NCI-H748 (cell line): Measurements from ENCODE around the gene ANTKMT.
"Not testable (repeated sequence)": the region's sequence is repeated elsewhere in the genome, so short reads cannot be mapped to it uniquely, and the experiment has no call there.

Experiments
- DNase-seq: peaks from one replicate; lab custom pipeline; 2025; ENCODE audit not compliant: unreplicated experiment; lab: John Stamatoyannopoulos, UW

Gene ANTKMT

GRCh38 chr16:681746-682427, 39.1 kb upstream of the ANTKMT start:
- DNase-seq = peak; percentile 6

GRCh38 chr16:682493-683395, 38.2 kb upstream of the ANTKMT start:
- DNase-seq = no peak

- DNase-seq = no peak
Measured at GRCh38 chr16:683396-684070, 37.4 kb upstream of the ANTKMT start.

GRCh38 chr16:684071-684794, 36.7 kb upstream of the ANTKMT start, which contains the start of gene JMJD8:
Gene JMJD8 (minus strand): TSS chr16:684334. CDS start chr16:684319, 15 bp downstream.
- peak; percentile 95 for DNase-seq

- DNase-seq = no peak
Measured at GRCh38 chr16:684961-685696, 35.8 kb upstream of the ANTKMT start.

- DNase-seq = peak; percentile 31
Measured at GRCh38 chr16:685967-686366, 35.0 kb upstream of the ANTKMT start.

GRCh38 chr16:686459-687260, 34.3 kb upstream of the ANTKMT start:
- DNase-seq = no peak

- no peak for DNase-seq
Measured at GRCh38 chr16:687499-687898, 33.4 kb upstream of the ANTKMT start.

- no peak for DNase-seq
Measured at GRCh38 chr16:689175-689897, 31.6 kb upstream of the ANTKMT start.

GRCh38 chr16:691242-691641, 29.7 kb upstream of the ANTKMT start:
- DNase-seq = not testable (repeated sequence)

- DNase-seq = no peak
Measured at GRCh38 chr16:692356-693108, 28.4 kb upstream of the ANTKMT start.

GRCh38 chr16:693364-693763, 27.6 kb upstream of the ANTKMT start:
- DNase-seq = no peak

- no peak for DNase-seq
Measured at GRCh38 chr16:693766-694165, 27.2 kb upstream of the ANTKMT start.

GRCh38 chr16:694187-694862, 26.6 kb upstream of the ANTKMT start:
- DNase-seq = no peak

GRCh38 chr16:694863-695354, 26.0 kb upstream of the ANTKMT start:
- DNase-seq = no peak

GRCh38 chr16:695355-696089, 25.4 kb upstream of the ANTKMT start:
- peak; percentile 96 for DNase-seq
